Measurements from ENCODE around the gene SLC5A10. TPM values are rescaled to one million over a fixed set of nuclear protein-coding genes. Genes with fewer than 3 reads are reported as not detected.
"Not testable (repeated sequence)": the region's sequence is repeated elsewhere in the genome, so short reads cannot be mapped to it uniquely, and the experiment has no call there.

Gene SLC5A10
- total RNA-seq, 1 donor from 2014 or later: not detected

DNA sequence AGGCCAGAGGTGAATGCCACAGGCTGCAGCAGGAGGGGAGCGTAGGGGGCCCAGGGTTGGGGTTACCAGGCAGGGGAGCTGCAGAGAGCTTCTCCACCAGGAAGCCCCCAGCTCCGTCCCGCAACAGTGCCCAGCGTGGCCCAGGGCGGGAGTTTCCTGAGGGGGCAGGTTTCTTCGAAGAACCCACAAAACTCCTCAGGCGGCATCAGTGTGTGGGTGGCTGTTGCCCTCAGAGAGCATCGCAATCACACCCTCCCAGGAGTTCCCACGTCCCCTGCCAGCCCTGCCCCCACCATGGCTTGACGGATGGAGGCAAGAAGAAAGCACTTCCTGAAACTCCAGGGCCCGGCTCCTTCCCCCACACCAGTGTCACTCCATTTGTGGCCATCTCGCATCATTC is 86.8 kb downstream of the SLC5A10 start:
- not testable (repeated sequence) for DNase-seq (ENCODE audit: low spot score)

DNA sequence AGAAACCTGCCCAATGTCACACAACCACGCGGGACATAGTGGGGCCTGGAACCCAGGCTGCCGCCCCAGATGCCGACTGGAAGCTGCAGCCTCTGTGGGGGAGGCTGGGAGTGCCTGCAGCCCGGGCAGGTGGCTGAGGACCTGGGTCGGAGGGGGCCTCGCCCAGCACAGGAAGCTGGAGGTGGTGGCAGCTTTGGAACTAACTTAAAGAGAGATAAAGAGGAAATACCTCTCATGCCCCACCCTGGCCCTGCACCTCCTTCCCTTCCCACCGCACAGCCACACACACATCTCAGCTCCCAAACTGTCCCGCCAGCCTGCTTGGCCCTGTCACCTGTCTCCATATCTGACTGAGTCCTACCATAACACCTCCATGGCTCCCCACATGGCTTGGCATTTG is 88.4 kb downstream of the SLC5A10 start:
- not testable (repeated sequence) for DNase-seq (ENCODE audit: low spot score)

DNA sequence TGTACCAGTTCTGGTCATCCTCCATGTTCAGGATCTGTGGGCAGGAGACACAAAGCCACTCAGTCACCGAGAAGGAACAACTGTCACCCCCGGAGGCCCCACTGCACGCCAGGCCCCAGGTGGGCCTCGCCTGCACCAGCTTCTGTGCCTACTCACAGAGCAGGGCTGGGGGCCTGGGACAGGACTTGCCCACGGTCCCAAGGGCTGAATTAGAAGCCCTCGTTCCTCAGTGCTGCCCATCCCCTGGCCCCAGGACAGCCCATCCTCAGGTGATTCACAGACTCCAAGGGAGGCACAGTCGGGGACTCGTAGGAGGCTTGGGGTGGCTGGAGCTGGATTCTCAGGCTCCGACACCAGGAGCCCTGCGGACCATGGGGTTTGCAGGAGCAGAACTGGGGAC is 89.9 kb downstream of the SLC5A10 start:
- DNase-seq (ENCODE audit: low spot score): peak; percentile 62

DNA sequence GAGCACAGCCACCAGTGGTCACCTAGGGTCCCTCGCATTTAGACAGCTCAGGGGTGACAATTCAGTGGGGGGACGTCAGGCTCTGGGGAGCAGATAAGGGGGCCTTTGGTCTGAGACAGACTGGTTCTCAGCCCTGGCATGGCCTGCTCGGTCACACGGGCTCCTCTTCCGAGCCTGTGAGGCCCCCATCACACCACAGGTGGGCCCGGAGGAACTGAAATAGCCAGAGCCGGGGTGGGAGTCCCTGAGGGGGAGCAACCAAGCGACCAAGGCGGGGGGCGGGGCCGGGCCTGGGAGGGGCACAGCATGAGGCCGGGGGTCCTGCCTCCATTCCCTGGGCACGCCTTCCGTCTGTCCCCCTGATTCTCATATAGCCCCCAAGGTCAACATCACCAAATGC is 90.4 kb downstream of the SLC5A10 start:
- DNase-seq (ENCODE audit: low spot score): not testable (repeated sequence)

DNA sequence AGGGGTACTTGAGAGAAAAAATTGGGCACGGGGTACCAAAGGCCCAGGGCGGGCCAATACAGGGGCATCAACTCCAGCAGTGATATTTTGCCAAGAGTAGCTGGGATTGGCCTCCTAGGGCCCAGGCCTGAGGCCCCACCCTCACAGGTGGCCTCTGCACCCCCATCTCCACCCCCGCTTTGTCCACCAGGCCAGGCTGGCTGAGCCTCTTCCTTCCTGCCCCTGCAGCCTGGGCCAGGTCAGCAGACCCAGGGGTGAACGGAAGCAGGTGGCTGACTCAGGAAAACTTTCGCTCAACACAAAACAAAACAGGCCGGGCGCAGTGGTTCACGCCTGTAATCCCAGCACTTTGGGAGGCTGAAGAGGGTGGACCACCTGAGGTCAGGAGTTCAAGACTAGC is 91.1 kb downstream of the SLC5A10 start:
- not testable (repeated sequence) for DNase-seq (ENCODE audit: low spot score)

DNA sequence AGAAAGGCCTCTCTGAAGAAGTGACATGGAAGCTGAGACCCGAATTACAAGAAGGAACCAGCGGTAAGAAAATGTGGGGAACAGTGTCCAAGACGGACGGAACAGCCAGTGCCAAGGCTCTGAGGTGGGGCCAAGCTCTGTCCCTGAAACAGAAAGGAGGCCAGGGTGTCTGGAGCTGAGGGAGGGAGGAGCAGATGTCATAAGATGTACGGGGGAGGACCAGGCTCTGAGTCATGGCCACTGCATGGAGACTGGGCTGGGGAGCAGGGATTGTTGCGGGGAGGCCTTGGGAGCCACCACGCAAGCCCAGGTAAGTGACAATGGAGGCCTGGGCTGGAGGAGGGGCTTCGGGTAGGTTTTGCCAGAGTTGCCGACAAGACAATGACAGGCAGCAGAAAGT is 92.7 kb downstream of the SLC5A10 start:
- DNase-seq (ENCODE audit: low spot score): not testable (repeated sequence)

DNA sequence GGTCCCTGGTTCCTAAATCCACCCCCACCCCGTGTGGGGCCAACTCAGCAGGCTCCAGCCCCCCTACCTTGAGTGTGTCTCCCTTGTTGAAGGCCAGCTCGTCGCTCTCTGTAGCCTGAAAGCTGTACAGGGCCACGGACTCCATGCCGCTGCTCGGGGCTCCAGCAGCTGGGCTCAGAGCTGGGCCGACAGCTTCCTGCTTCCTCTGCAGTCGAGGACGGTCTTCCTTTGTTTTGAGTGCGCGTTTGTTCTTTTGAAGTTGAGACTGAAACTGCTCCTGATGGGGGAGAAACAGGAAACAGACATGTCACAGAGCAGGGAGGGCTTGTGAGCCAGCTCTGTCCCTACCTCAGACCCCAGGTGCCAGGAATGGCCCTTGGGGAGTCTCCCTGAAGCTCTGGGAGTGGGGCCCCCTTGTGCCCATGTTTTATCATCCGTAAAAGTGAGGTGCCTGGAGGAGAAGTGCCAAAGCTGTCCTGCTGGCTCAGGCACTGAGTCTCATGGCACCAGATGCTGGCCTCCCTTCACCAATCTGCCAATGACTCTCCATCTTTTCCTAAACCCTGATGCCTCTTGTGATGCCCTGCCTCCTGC is 94.9 kb downstream of the SLC5A10 start, which contains the start of gene GRAP:
TSS of gene GRAP (minus strand) at position 176 of the 594 bp plus-strand sequence. CDS start at position 145, 31 bp downstream.
- not testable (repeated sequence) for DNase-seq (ENCODE audit: low spot score)

DNA sequence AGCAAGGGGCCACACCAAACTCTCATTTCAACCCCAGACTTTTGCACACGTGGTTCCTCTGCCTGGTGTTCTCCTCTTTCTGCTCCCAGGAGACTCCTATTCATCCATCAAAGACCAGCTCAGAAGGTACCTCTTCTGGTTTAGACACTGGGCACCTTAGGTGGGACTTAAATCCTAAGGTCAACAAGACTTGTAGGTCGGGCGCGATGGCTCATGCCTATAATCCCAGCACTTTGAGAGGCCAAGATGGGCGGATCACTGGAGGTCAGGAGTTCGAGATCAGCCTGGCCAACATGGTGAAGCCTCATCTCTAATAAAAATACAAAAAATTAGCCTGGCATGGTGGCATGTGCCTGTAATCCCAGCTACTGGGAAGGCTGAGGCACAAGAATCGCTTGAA is 95.5 kb downstream of the SLC5A10 start:
- peak; percentile 60 for DNase-seq (ENCODE audit: low spot score)

DNA sequence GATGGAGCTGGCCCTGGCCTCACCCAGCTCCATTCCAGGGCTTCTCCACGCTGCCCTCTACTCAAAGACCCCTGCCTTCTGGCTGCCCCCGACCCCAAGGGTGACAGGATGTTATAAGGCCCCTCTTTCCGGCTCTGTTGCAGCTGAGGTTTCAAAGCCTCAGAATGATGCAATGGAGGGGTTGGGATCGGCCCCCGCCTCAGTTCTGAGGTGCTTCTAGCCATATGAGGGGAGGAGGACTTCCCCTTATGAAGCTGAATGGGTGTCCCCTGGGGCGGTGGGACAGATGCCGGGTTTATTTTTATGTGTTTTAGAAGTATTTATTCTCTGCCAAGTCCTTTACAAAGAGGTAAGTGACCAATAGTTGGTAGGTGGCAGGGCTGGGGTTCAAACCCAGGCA is 96.9 kb downstream of the SLC5A10 start:
- DNase-seq (ENCODE audit: low spot score): peak; percentile 8

DNA sequence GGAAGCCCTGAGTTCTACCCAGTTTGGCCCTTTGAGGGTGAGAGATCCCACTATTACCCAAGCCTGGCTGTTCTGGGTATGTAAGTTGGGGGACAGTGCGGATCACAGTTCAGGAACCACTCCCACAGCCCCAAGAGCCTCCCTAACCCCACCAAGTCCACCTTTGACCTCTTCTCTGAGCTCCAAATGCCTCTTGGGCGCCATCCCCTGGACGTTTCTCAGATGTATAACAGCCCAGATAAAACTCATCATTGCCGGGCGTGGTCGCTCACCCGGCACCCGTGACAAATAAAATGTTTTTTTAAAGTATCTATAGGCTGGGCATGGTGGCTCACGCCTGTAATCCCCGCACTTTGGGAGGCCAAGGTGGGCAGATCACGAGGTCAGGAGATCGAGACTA is 103.5 kb downstream of the SLC5A10 start:
- DNase-seq (ENCODE audit: low spot score): not testable (repeated sequence)

DNA sequence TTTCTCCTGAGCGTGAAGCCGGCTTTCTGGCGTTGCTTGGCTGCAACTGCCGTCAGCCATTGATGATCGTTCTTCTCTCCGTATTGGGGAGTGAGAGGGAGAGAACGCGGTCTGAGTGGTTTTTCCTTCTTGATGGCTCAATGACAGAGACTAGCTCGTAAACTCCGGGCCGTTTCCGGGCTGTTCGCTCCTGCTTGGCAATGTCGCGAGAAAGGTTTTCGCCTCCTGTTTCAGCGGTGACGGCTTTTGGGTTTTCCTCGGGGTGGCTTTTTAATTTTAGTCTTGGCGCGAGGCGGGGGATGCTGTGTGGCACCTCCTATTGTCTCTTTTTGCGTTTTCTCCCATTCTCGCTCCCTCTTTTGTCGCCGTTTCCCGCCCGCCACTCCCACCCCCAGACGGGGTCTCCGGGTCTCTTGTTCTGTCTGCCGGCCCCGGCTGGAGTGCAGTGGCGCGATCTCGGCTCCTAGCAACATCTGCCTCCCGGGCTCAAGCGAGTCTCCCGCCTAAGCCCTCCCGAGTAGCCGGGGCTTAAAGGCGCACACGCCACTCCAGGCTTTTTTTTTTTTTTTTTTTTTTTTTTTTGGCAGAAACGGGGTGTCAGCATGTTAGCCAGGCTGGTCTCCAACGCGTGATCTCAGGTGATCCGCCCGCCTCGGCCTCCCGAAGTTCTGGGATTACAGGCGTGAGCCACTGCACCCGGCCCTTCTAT is 110.2 kb downstream of the SLC5A10 start:
- DNase-seq (ENCODE audit: low spot score): peak; percentile 91

DNA sequence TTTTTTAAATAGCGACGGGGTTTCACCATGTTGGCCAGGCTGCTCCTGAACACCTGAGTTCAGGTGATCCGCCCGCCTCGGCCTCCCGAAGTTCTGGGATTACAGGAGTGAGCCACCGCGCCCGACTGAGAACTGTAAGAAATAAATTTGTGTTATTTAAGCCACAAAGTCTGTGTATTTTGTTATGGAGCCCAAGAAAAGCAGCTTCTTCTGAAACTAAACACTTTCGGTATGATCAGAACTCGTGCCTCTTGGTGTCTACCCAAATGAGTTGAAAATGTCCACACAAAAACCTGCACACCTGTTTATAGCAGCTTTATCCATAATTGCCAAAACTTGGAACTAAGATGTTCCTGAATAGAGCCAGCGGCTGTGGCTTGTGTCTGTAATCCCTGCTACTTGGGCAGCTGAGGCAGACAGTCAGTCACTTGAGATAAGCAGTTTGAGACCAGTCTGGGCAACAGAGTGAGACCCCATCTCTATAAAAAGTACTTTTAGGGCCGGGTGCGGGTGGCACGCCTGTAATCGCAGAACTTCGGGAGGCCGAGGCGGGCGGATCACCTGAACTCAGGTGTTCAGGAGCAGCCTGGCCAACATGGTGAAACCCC is 110.9 kb downstream of the SLC5A10 start:
- DNase-seq (ENCODE audit: low spot score): not testable (repeated sequence)

DNA sequence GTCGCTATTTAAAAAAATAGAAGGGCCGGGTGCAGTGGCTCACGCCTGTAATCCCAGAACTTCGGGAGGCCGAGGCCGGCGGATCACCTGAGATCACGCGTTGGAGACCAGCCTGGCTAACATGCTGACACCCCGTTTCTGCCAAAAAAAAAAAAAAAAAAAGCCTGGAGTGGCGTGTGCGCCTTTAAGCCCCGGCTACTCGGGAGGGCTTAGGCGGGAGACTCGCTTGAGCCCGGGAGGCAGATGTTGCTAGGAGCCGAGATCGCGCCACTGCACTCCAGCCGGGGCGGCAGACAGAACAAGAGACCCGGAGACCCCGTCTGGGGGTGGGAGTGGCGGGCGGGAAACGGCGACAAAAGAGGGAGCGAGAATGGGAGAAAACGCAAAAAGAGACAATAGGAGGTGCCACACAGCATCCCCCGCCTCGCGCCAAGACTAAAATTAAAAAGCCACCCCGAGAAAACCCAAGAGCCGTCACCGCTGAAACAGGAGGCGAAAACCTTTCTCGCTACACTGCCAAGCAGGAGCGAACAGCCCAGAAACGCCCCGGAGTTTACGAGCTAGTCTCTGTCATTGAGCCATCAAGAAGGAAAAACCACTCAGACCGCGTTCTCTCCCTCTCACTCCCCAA is 111.5 kb downstream of the SLC5A10 start:
- DNase-seq (ENCODE audit: low spot score): peak; percentile 87

DNA sequence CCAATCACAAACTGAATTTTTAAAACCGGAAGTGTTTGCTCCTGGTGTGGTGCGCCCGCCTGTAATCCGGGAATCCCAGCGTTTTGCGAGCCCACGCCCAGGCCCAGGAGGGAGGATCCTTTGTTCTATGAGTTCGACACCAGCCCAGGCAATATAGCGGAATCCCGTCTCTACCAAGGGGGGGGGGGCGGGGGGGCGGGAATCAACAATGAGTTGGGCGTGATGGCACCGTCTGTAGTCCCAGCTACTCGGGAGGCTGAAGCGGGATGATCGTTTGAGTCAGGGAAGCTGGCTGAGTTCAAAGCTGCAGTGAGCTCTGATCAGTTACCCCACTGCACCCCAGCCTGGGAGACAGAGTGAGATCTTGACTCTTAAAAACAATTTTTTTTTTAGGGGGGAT is 112.4 kb downstream of the SLC5A10 start:
- not testable (repeated sequence) for DNase-seq (ENCODE audit: low spot score)

DNA sequence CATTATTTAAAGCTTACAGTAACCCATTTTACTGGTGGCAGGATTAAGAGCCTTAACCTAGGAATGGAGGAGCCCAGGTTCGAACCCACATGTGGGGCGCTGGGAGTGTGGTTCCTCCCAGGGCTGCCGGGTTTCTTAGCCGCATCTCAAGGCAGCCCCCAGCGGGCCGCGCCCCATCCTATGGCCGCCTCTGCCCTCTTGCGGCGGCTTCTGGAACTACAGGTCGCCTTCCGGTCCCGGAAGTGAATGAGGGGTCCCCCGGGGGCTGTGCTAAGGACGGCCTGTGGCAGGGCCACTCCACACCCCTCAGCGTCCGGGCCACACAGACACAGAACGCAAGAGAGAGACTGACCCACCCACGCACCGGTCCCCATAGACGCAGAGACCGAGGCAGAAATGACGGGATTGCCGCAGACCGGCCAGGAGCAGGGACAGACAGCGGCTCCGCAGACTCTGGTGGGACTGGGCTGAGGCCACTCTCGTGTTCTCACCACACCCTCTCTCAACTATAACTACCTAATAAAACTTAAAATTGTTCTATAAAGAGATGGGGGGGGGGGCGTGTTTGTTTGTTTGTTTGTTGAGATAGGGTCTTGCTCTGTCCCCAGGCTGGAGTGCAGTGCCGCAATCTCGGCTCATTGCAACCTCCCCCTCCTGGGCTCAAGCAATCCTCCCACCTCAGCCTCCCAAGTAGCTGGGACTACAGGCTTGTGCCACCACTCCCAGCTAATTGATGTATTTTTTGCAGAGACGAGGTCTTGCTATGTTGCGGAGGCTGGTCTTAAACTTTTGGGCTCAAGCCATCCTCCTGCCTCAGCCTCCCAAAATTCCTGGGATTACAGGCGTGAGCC is 118.6 kb downstream of the SLC5A10 start:
- not testable (repeated sequence) for DNase-seq (ENCODE audit: low spot score)

Other genes starting within 250 kb of the SLC5A10 start
- gene FBXW10, start 208.1 kb upstream of the SLC5A10 start, total RNA-seq: 0.51 TPM
- gene TVP23B, start 171.0 kb upstream of the SLC5A10 start, total RNA-seq: 41.1 TPM
- 15.8 TPM for gene PRPSAP2, start 94.0 kb upstream of the SLC5A10 start, total RNA-seq
- gene FAM83G, start 52.6 kb downstream of the SLC5A10 start, total RNA-seq: 8.9 TPM
- gene GRAP, start 94.8 kb downstream of the SLC5A10 start, total RNA-seq: 5.9 TPM
- 5.4 TPM for gene GRAPL, start 175.4 kb downstream of the SLC5A10 start, total RNA-seq